Natural killer cell (primary cell): Measurements from ENCODE around the gene MBD5. TPM values are rescaled to one million over a fixed set of nuclear protein-coding genes. Genes with fewer than 3 reads are reported as not detected.

Experiments used
- ATAC-seq, 3 donors: fragments of 150-1000 bp in 2 of 3; fragments of 200-7000 bp in 1 of 3; cut with Tn5 transposase; 1 replicate in 1 of 3; 2 replicates in 2 of 3; pipeline ENCODE4 v1.10.0; 2021; ENCODE audit warnings: mild to moderate bottlenecking in 2 of 3, moderate library complexity in 2 of 3
- DNase-seq, 2 donors: peaks; one replicate each; pipeline versions ENCODE4 v3.0.0 to v3.0.0-alpha.2; 2013 to 2021; ENCODE audit warnings: mixed read lengths in 1 of 2
- H3K27ac ChIP-seq: one replicate; pipeline ENCODE4 v1.5.1; 2013; ENCODE audit warnings: mild to moderate bottlenecking, low read length
- H3K27me3 ChIP-seq: one replicate; pipeline ENCODE4 v1.6.1; 2013; ENCODE audit warnings: low read length; ENCODE audit not compliant: control insufficient read depth, insufficient read depth
- H3K36me3 ChIP-seq: one replicate; pipeline ENCODE4 v1.6.1; 2013; ENCODE audit warnings: low read length; ENCODE audit not compliant: control insufficient read depth, insufficient read depth
- H3K4me1 ChIP-seq: one replicate; pipeline ENCODE4 v1.6.1; 2013; ENCODE audit warnings: low read length; ENCODE audit not compliant: control insufficient read depth, insufficient read depth
- H3K4me3 ChIP-seq: one replicate; pipeline ENCODE4 v1.5.1; 2013; ENCODE audit warnings: low read length
- H3K9me3 ChIP-seq: one replicate; pipeline ENCODE4 v1.6.1; 2013; ENCODE audit warnings: low read length; ENCODE audit not compliant: control insufficient read depth, insufficient read depth
- H3K27ac Mint-ChIP-seq, 2 donors: one replicate each; pipeline ENCODE4 v1.8.0; 2022; ENCODE audit warnings: mild to moderate bottlenecking in 2 of 2, mixed read lengths in 2 of 2, moderate library complexity in 1 of 2
- H3K27me3 Mint-ChIP-seq, 2 donors: one replicate each; pipeline ENCODE4 v1.8.0; 2022; ENCODE audit warnings: low read depth in 2 of 2, mixed read lengths in 2 of 2
- H3K36me3 Mint-ChIP-seq: one replicate; pipeline ENCODE4 v1.8.0; 2022; ENCODE audit warnings: mixed read lengths
- H3K4me1 Mint-ChIP-seq, 2 donors: one replicate each; pipeline ENCODE4 v1.8.0; 2022; ENCODE audit warnings: mixed read lengths in 2 of 2
- H3K4me3 Mint-ChIP-seq: one replicate; pipeline ENCODE4 v1.8.0; 2022; ENCODE audit warnings: mild to moderate bottlenecking, moderate library complexity, mixed read lengths
- H3K9me3 Mint-ChIP-seq, 2 donors: one replicate each; pipeline ENCODE4 v1.8.0; 2022; ENCODE audit warnings: mixed read lengths in 2 of 2
- CTCF ChIP-seq: fragments of 200-600 bp; IDR thresholded peaks from one replicate; pipeline ENCODE4 v1.8.0; 2022; ENCODE audit warnings: antibody characterized with exemption
- WGBS: methylation state at CpG from one replicate; pipeline ENCODE4 v1.1.7; 2013; ENCODE audit warnings: missing lambda C conversion rate; ENCODE audit not compliant: insufficient coverage; 5-methylcytosine and 5-hydroxymethylcytosine counted together
- intact Hi-C: fragments of 100-400 bp; cut with micrococcal nuclease; formaldehyde crosslinking; loops from one replicate; pipeline ENCODE4 v1.14.2; 2022
- total RNA-seq, 4 donors: library from RNA; stranded (reverse); fragments of 120-200 nt in 1 of 4; gene quantifications; one replicate each; pipeline versions ENCODE4 v1.2.3 to v1.2.4, GENCODE V29; 2013 to 2022

MBD5 gene
- total RNA-seq, 3 donors from 2014 or later (not counting 1 experiment from before 2014, with no cell fraction given), result 83.8 to 96.3 (median 89.7) TPM

GRCh38 chr2:148039783-148040182 lies 18.9 kb downstream of the MBD5 start:
- Mint-ChIP-seq H3K27me3 (no peaks in the 10 kb centered on the region), H3K36me3 (no peaks in the 10 kb centered on the region), H3K27ac (no peak overlapping the region), H3K4me1 (peaks cover 6% of the 10 kb centered on the region in 2 donors), H3K4me3 (no peak overlapping the region), H3K9me3 (no peaks in the 10 kb centered on the region)
- no peaks in the 10 kb centered on the region for H3K9me3 ChIP-seq
- H3K27ac ChIP-seq, result no peak overlapping the region
- no peaks in the 10 kb centered on the region for H3K36me3 ChIP-seq
- no peak overlapping the region for H3K4me3 ChIP-seq
- H3K4me1 ChIP-seq, result no peaks in the 10 kb centered on the region
- TF ChIP-seq CTCF, result no peak
- no CpG with 5 or more reads among the region's 1 CpG for WGBS
- intact Hi-C loops, result no loop called here
- ATAC-seq, result no peak
- no peak for DNase-seq
- H3K27me3 ChIP-seq, result no peaks in the 10 kb centered on the region

- Mint-ChIP-seq H3K4me1 (peaks cover 16 to 17% of the 10 kb centered on the region in 2 donors), H3K9me3 (no peaks in the 10 kb centered on the region), H3K27me3 (no peaks in the 10 kb centered on the region), H3K36me3 (no peaks in the 10 kb centered on the region), H3K4me3 (no peak overlapping the region), H3K27ac (no peak overlapping the region)
- intact Hi-C loops, result no loop called here
- no peak overlapping the region for H3K4me3 ChIP-seq
- no CpG with 5 or more reads among the region's 2 CpGs for WGBS
- H3K27ac ChIP-seq, result no peak overlapping the region
- ATAC-seq (no peak), DNase-seq (no peak)
- H3K9me3 ChIP-seq, result no peaks in the 10 kb centered on the region
- H3K4me1 ChIP-seq, result no peaks in the 10 kb centered on the region
- TF ChIP-seq CTCF, result no peak
- H3K36me3 ChIP-seq, result no peaks in the 10 kb centered on the region
- no peaks in the 10 kb centered on the region for H3K27me3 ChIP-seq
Observed at GRCh38 chr2:148042219-148042618, 21.3 kb downstream of the MBD5 start.

GRCh38 chr2:148044322-148044721 lies 23.4 kb downstream of the MBD5 start:
- no peaks in the 10 kb centered on the region for H3K27me3 ChIP-seq
- ATAC-seq (no peak), DNase-seq (no peak)
- no peaks in the 10 kb centered on the region for H3K4me1 ChIP-seq
- no peak for TF ChIP-seq CTCF
- 83% methylated on average over 2 of the region's 2 CpGs for WGBS
- no peaks in the 10 kb centered on the region for H3K9me3 ChIP-seq
- no peak overlapping the region for H3K4me3 ChIP-seq
- no peak overlapping the region for H3K27ac ChIP-seq
- Mint-ChIP-seq H3K27ac (no peak overlapping the region), H3K27me3 (no peaks in the 10 kb centered on the region), H3K4me1 (peaks cover 29 to 35% of the 10 kb centered on the region in 2 donors), H3K9me3 (no peaks in the 10 kb centered on the region), H3K4me3 (no peak overlapping the region), H3K36me3 (no peaks in the 10 kb centered on the region)
- intact Hi-C loops, result no loop called here
- H3K36me3 ChIP-seq, result no peaks in the 10 kb centered on the region

- Histone ChIP-seq H3K27ac (no peak overlapping the region), H3K36me3 (no peaks in the 10 kb centered on the region), H3K4me1 (no peaks in the 10 kb centered on the region), H3K9me3 (no peaks in the 10 kb centered on the region), H3K27me3 (no peaks in the 10 kb centered on the region), H3K4me3 (no peak overlapping the region)
- ATAC-seq (peak in 1 of 3 donors; percentile 26), DNase-seq (peak in 1 of 2 donors; percentile 12)
- no peaks in the 10 kb centered on the region for H3K9me3 Mint-ChIP-seq
- WGBS, result 22% methylated on average over 1 of the region's 1 CpG
- no peak for TF ChIP-seq CTCF
- no peaks in the 10 kb centered on the region for H3K36me3 Mint-ChIP-seq
- no peaks in the 10 kb centered on the region for H3K27me3 Mint-ChIP-seq
- no peak overlapping the region for H3K4me3 Mint-ChIP-seq
- intact Hi-C loops, result no loop called here
- H3K27ac Mint-ChIP-seq, result peak overlapping the region in 1 of 2 donors; percentile 9
- H3K4me1 Mint-ChIP-seq, result peaks cover 43 to 49% of the 10 kb centered on the region in 2 donors
Observed at GRCh38 chr2:148046802-148047201, 25.9 kb downstream of the MBD5 start.
